Measurements from ENCODE around the gene MEPCE.

MEPCE gene

GRCh38 chr7:100398239-100398638 lies 31.4 kb upstream of the MEPCE start:
- no peak for TF ChIP-seq CTCF (IDR thresholded peaks at IDR 0.05; ENCODE audit: low read length, missing control alignments)
- H3K4me3 ChIP-seq (replicated peaks; ENCODE audit: low read depth, low read length), result no peak overlapping the region
- no peak for DNase-seq (ENCODE audit: low read depth)

GRCh38 chr7:100400041-100400440 lies 29.6 kb upstream of the MEPCE start:
- no peak overlapping the region for H3K4me3 ChIP-seq (replicated peaks; ENCODE audit: low read depth, low read length)
- no peak for DNase-seq (ENCODE audit: low read depth)
- TF ChIP-seq CTCF (IDR thresholded peaks at IDR 0.05; ENCODE audit: low read length, missing control alignments), result no peak

- peak; percentile 14 for DNase-seq (ENCODE audit: low read depth)
- no peak for TF ChIP-seq CTCF (IDR thresholded peaks at IDR 0.05; ENCODE audit: low read length, missing control alignments)
- no peak overlapping the region for H3K4me3 ChIP-seq (replicated peaks; ENCODE audit: low read depth, low read length)
These were observed 29.0 kb upstream of the MEPCE start for GRCh38 chr7:100400656-100401055.

- DNase-seq (ENCODE audit: low read depth), result no peak
- TF ChIP-seq CTCF (IDR thresholded peaks at IDR 0.05; ENCODE audit: low read length, missing control alignments), result no peak
These were observed 27.8 kb upstream of the MEPCE start for GRCh38 chr7:100401811-100402210.

GRCh38 chr7:100402241-100402640 lies 27.4 kb upstream of the MEPCE start:
- DNase-seq (ENCODE audit: low read depth), result no peak
- H3K4me3 ChIP-seq (replicated peaks; ENCODE audit: low read depth, low read length), result no peak overlapping the region
- no peak for TF ChIP-seq CTCF (IDR thresholded peaks at IDR 0.05; ENCODE audit: low read length, missing control alignments)

More at GRCh38 chr7:100401811-100402210, 27.8 kb upstream of the MEPCE start:
- no peak overlapping the region for H3K4me3 ChIP-seq (replicated peaks; ENCODE audit: low read depth, low read length)

GRCh38 chr7:100406767-100407166 lies 22.9 kb upstream of the MEPCE start:
- no peak overlapping the region for H3K4me3 ChIP-seq (replicated peaks; ENCODE audit: low read depth, low read length)
- peak; percentile 25 for TF ChIP-seq CTCF (IDR thresholded peaks at IDR 0.05; ENCODE audit: low read length, missing control alignments)
- DNase-seq (ENCODE audit: low read depth), result peak; percentile 69

Measured in fibroblast of pulmonary artery (primary cell).